Measurements from ENCODE around the gene ANKZF1.
"Not testable (repeated sequence)": the region's sequence is repeated elsewhere in the genome, so short reads cannot be mapped to it uniquely, and the experiment has no call there.

The ANKZF1 gene

DNA sequence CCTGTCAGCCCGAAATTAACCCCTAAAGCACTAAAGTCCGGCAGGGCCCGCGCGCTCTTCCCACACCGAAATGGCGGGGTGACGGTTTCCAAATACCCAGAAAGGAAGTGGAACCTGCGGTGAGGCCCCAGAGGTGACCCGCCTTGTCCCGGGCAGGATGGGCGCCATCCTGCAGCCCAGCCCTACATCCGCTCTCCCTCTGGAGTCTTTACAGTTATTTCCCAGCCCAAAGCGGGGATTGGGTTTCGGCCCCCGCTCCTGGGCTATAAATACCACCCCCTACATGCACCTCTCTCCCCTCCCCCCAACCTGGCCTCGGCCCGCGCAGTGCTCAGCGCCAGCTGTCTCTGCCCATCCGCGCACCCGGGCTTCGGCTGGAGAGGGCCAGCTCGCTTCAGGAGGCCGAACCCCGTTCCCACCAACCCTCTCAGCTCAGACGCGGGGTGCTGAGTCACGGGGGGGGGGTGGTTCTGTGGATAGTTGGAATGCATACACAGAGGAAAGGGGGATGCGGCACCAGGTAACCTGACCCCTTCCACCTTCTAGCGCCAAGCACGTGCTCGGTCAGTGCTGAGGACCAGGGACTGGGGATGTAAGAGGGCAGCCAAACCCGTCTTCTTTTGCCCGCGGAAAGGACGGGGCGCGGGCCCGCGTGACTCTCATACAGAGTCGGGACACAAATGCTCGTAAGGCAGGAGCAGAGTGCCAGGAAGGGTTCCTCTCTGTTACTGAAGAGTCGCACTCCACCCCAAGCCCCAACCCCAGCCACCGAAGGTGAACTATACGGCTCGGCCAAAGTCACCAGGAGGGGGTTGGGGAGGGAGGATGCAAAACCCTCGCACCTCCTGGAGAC is 23.5 kb downstream of the ANKZF1 start, which contains the start of gene TUBA4B:
TSS of gene TUBA4B (plus strand) at position 344 of the 853 bp plus-strand sequence. CDS start at position 509, 165 bp downstream.
- DNase-seq (ENCODE audit: low read depth in 1 of 2, low spot score in 1 of 2): no peak

DNA sequence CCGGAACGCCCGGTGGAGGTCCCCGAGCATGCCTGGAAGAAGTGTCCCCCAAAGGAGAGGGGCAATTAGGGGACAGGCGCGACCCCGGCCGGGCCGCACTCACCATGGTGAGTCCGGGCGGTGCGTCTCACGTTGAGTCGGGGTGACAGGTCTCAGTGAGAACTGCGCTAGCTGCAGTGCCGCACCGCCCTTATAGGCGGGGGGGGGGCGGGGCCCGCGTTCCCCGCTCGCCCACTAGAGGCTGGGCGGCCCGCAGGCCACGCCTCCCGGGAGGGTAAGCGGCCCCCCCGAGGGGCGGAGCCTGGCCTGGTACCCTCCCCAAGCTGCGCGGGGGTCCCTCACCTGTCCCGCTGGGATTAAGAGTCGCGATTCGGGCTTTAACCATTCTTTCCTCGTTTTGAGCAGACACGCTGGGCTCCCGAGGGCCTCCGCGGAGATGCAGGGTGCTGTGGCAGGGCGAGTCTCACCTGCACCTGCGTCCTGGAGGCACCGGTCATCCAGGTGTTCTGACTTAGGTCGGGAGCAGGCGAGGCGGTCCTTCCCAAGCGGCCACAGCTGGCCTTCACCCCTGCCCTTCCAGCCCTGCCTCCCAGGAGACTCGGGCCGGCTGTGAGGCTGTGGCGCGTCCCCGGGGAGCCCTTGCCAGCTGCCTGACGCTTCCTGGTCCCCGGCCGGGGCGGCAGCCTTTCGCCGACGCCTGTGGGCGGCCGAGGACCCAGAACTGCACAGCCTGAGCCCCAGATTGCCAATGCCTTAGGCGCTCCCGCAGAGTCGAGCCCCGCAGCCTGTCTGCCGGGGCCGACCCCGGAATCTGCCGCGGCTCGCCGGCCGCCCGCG is 24.4 kb downstream of the ANKZF1 start, which contains the start of gene TUBA4A:
TSS of gene TUBA4A (minus strand) at position 166 of the 837 bp plus-strand sequence. CDS start at position 106, 60 bp downstream.
- peak; percentile 81 to 87 for DNase-seq (ENCODE audit: low read depth in 1 of 2, low spot score in 1 of 2)

DNA sequence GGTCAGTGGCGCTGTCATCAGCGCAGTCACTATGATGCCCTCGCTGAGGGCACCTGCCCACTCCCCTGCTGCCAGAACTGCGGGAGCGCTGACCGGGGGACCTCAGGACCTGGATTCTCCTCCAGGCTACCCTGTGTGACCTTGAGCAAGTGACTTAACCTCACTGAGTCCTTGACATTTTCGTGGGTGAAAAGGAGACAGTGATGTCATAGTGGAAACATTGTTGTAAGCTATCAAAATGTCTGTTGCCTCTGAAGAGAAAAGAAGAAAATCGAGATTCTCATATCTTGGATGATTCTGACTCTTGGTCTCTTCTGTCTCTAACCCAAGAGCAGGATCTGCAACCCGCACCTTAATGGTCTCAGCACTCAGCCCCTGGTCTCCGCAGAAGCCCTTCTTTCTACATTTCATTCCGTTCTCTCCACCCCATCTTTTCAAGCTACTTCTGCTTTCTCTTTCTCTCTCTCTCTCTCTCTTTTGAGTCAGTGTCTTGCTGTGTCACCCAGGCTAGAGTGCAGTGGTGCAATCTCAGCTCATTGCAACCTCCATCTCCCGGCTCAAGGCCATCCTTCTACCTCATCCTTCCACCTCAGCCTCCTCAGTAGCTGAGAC is 25.1 kb downstream of the ANKZF1 start:
- DNase-seq (ENCODE audit: low read depth in 1 of 2, low spot score in 1 of 2): no peak

DNA sequence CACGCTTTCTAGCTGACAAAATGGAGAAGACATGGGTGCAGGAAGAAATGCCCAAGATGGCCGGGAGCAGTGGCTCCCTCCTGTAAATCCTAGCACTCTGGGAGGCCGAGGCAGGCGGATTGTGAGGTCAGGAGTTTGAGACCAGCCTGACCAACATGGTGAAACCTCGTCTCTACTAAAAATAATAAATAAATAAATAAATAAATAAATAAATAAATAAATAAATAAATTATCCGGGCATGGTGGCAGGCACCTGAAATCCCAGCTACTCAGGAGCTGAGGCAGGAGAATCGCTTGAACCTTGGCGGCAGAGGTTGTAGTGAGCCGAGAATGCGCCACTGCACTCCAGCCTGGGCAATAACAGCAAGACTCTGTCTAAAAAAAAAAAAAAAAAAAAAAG is 29.3 kb downstream of the ANKZF1 start:
- not testable (repeated sequence) for DNase-seq (ENCODE audit: low read depth in 1 of 2, low spot score in 1 of 2)

DNA sequence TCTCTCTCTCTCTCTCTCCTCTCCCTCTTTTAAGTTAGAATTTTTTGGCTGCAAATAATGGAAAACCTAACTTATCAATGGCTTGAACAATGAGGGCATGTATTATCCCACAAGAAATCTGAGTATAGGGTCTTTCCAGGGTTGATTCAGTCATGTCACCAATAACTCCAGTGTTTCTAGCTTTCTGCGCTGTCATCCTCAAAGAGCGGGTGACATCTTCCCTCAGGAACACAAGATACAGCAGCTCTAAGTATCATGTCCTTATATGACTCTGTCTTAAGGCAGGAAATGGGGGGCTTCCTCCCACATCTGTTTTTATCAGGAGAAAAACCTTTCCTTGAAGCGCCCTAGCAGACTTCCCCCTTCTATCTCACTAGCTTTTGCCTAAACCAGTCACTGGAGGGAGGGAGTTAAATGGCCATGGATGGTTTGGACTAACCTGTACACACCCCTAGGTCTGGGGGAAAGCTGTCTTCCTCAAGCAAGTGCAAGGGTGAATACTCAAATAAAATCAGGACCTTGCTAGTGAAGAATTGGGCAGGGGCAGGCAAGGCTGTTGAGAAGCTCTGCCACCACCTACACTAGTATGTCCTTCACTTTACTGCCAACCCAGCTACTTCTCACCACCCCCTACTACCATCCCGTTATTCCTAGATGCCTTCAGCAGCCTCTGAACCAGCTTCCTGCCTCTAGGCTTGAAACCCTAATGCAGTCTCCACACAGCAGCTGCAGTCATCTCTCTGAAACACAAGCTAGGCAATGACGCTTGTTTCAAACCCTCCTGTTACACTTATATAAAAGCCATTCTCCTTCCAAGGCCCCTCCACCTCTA is 31.6 kb downstream of the ANKZF1 start:
- DNase-seq (ENCODE audit: low read depth in 1 of 2, low spot score in 1 of 2): no peak

DNA sequence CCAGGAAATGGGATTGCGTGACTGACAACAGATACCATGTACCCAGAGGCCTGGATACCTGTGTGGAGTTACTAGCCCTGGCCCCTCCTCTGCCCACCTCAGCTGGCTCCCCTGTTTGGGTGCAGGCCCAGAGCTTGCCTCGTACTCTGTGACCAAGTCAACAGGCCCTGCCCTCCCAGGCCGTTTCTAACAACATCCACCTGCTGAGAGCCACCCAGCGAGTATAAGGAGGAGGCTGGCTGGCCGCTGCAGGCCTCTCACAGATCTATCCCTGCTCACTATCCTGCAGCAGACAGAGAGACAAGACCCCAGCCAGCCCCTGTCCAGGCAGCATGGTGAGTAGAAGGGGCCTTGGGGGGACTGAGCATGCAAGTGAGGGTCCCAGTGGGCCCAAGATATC is 36.6 kb downstream of the ANKZF1 start:
- no peak for DNase-seq (ENCODE audit: low read depth in 1 of 2, low spot score in 1 of 2)

DNA sequence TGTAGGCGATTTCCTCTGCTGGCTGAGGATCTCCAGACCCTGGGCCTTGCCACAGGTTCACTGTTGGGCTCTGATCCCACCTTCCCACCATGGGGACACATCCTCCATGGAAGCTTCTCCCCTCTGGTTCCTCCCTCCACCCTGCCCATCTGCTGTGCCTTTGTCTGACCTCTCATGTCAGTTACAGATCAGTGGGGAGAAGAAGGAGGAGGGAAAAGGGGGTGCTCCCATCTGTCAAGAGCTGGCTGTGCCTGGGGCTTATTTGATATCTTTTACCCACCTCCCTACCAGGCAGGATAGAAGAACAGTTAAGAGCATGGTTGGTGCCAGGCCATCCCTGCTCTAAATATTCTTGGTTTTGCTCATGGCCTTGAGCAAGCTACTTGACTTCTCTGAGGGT is 37.3 kb downstream of the ANKZF1 start:
- no peak for DNase-seq (ENCODE audit: low read depth in 1 of 2, low spot score in 1 of 2)

DNA sequence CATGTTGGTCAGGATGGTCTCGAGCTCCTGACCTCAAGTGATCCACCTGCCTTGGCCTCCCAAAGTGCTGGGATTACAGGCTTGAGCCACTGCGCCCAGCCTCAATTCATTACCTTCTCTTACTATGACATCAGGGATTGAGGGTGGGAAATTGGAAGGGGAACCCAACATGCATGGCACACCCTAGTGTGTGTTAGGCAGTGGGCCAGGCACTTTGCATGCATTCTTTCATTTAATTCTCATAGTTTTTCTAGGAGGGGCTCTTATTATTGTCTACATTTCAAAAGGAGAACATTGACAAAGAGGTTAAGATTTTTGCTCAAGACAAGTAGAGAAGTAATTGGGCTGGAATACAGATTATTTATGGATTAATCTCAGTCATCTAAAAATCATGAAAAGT is 38.7 kb downstream of the ANKZF1 start:
- DNase-seq (ENCODE audit: low read depth in 1 of 2, low spot score in 1 of 2): no peak

DNA sequence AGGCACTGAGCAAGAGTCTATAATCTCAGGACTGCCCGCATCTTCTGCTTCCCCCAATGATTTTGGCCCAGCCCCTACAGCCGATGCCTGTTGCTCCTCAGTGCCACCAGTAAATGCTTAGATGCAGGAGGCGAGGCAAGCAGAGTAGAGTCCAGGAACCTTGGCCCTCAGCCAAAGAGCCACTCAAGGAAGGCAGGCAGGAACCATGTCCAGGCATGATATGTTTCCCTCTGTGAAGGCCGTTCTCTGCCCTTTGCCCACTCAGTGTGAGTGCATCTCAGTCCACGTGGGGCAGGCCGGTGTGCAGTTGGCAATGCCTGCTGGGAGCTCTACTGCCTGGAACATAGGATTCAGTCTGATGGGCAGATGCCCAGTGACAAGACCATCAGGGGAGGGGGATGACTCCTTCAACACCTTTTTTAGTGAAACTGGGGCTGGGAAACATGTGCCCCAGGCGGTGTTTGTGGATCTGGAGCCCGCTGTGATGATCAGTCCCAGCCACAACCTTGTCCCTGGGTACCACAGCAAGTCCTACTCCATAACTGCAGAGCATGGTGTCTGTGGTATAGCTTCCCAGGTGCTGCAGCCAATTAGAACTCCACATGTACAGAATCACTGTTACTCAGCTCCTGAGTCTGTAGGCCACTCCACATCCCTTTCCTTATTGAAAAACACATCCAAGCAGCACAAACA is 39.9 kb downstream of the ANKZF1 start:
- DNase-seq (ENCODE audit: low read depth in 1 of 2, low spot score in 1 of 2): no peak

DNA sequence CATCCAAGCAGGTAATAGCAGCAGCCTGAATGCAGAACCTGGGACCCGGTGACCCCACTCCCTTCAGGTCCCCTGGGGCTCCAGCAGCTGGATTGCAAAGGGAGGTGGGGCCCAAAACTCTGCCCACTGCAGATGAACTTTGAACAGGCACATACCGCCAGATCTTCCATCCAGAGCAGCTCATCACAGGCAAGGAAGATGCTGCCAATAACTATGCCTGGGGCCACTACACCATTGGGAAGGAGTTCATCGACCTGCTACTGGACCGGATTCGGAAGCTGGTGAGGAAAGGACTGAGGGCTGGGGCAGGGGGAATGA is 40.4 kb downstream of the ANKZF1 start:
- no peak for DNase-seq (ENCODE audit: low read depth in 1 of 2, low spot score in 1 of 2)

DNA sequence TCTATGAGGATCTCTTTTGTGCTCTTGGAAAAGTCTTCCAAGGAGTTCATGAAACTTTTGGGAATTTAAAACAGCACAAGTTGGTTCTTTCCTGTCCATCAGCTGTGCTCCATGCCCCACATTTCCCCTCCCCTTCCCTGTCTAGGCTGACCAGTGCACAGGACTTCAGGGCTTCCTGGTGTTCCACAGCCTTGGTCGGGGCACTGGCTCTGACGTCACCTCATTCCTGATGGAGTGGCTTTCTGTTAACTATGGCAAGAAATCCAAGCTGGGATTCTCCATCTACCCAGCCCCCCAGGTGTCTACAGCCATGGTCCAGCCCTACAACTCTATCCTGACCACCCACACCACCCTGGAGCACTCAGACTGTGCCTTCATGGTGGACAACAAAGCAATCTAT is 41.4 kb downstream of the ANKZF1 start:
- DNase-seq (ENCODE audit: low read depth in 1 of 2, low spot score in 1 of 2): no peak

DNA sequence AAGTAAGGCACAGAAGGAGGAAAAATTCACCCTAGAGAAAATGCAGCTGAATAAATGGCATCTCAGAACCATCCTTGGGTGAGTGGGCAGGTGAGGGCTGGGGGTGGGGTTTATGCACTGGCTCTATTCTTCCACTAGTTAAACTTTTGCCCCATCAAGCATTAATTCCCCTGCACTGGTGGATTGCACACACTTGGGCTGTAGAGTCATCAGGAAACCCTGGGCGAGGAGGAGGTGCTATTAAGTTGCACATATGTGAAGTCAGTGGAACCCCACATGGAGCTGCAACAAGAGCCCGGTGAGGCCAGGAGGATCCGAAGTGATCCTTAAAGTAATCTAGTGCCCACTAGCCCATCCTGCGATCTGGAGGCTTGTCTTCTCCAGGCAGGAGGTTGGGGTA is 42.8 kb downstream of the ANKZF1 start:
- no peak for DNase-seq (ENCODE audit: low read depth in 1 of 2, low spot score in 1 of 2)

DNA sequence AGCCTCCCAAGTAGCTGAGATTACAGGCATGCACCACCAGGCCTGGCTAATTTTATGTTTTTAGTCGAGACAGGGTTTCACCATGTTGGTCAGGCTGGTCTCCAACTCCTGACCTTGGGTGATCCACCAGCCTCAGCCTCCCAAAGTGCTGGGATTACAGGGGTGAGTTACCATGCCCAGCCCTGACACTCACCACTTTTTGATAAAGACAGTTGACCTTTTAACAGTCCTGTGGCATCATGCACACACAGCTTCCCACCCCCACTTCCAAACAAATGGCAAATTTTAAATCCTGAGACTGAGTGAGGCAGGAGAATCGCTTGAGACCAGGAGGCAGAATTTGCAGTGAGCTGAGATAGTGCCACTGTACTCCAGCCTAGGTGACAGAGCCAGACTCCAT is 43.4 kb downstream of the ANKZF1 start:
- no peak for DNase-seq (ENCODE audit: low read depth in 1 of 2, low spot score in 1 of 2)

DNA sequence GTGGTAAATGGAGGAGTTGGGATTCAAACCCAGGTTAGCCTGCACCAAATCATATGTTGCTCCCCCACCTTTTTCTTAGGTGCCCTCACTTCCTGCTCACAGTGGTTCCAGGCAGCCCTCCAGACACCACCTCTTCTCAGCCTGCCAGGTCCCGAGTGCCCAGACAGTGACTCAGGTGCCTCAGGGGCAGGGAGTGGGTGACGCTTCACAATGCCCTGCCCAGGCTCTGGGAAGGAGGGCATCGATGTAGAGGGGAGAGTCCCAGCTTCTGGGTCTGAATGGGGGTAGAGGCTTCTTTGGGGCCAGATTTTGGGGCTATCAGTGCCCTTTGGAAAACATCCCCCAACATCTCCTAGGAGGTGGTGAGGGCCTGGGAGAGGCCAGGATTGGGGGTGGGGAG is 44.3 kb downstream of the ANKZF1 start:
- no peak for DNase-seq (ENCODE audit: low read depth in 1 of 2, low spot score in 1 of 2)

DNA sequence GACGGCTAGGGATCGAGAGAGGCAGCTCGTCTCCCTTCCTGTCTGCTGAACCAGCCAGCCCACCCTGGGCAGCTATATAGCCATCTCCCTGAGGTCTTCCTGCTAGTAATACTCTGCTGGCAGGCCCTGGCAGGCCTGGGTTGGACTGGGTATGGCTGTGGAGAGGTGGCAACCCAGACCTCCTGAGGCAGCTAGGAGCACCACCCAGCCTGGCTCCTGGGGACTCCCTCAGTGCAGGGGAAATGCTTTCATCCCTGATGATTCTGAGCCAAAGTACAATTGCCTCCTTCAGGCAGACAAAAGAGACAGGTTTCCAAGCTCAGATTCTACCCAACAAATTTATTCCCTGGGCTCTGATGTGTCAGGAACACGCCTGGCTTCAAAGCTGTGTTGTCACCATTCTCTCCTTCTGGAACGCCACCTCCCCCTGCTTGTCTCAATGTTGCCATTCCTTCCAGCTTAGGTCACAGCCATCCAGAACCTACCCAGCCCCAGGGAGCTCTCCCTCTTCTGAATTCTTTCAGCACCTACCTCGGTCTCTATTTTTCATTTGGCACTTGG is 44.8 kb downstream of the ANKZF1 start:
- no peak for DNase-seq (ENCODE audit: low read depth in 1 of 2, low spot score in 1 of 2)

DNA sequence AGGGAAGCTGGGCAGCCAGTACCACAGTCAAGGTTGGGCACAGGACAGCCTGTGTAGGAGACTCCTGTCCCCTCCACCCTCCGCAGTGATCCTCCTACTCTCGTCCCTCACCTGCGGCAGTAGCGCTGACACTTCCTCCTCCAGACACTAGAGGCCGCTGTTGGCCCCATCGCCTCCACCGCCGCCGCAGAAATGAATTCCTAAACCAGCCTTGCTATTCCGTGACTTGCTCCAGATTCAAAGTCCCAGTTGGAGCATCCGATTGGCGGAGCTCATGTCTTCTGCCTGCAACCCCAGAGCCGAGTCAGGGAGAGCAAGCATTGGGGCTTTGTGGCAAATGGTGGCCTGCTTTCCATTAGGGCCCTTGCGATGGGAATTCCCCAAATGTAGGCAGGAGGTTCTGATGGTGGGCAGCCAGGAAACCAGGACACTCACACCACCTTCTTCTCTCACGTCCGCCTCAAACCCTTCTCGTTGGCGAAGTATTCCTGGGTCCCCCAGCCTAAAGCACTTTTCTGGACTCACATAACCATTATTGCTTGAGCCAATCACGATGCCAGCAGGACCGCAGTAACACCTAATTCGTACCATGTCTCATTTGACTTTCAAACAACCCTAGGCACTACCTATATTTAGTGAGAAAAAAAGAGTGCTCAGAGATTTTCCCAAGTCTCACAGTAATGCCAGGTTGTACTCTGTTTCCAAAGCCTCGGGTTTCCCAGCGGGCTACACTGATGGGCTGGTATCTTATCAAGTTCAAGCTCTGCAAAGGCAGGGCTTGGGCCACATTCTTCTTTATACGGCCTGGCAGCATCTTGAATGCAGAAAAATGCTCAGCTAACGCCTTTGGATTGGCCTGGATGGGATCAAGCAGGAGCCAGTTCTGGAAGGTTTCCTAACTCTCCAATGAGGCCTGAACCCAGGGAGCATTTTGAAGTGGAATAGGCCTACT is 48.4 kb downstream of the ANKZF1 start:
- DNase-seq (ENCODE audit: low read depth in 1 of 2, low spot score in 1 of 2): peak; percentile 55 to 65

DNA sequence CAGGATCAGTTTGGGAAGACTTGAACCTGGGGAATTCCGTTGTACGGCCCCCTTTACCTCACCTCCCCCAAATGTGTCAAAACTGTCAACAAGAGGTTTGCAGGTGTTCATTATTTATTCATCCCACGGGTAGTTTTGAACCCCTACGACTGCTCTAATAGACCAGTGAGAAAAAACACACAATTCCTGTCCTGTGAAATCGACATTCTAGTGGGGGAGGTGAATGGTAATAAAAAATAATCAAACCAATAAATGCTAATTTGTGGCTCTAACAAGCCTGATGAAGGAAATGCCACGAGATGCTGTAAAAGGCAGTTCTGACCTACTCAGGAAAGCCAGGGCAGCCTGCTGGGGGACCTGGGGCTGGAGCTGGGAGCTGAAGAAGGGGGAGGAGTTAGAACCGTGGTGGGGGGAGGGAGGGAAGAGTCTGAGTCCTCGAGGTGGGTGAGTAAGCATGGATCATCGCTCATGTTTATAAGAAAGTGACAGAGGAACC is 49.1 kb downstream of the ANKZF1 start:
- DNase-seq (ENCODE audit: low read depth in 1 of 2, low spot score in 1 of 2): no peak

DNA sequence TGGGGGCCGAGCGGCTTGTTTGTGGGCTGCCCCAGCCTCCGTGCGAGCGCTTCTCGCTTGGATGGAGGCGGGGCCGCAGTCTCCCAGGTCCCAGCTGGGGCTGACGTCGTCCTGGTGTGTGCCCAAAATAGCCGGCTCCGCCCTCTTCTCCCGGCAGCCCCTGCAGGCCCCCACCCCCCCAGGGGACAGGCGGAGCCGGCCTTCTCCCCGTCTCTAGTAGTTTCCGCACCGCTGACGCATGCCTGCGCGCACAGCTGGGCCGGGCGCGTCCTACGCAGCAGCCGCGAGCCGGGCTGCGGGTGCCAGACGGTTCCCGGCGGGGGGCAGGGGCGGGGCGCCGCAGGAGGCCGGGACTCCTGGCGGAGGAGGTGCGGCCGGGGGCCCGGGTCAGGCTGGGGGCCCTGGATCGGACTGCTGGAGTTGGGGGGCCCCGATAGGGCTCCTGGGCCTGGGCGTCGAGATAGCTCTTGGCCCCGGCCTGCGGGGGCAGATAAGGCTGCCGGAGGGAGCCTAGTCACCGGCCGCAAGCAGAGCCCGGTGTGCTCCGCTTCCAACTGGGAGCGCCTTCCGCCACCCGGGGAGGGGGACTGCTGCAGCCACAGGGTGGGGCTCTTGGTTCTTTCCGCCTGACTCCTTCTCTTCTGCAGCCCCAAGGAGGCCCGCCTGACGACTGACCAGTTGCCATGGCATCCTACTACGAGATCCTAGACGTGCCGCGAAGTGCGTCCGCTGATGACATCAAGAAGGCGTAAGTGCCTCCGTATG is 49.7 kb downstream of the ANKZF1 start, which contains the start of gene DNAJB2:
TSS of gene DNAJB2 (plus strand) at position 216 of the 765 bp plus-strand sequence. CDS start at position 684, 468 bp downstream.
- DNase-seq (ENCODE audit: low read depth in 1 of 2, low spot score in 1 of 2): peak; percentile 96 to 98
